PC-9 (cell line): ENCODE results near the gene DSCAML1.

ENCODE experiments used
- EZH2 ChIP-seq: fragments of 200-600 bp; sonication (generic); IDR thresholded peaks from 2 replicates; pipeline ENCODE4 v1.8.0; 2017; ENCODE audit warnings: antibody characterized with exemption, low read depth
- TF ChIP-seq, protein P1 (sequence below): fragments of 200-600 bp; sonication (generic); conservative IDR thresholded peaks from 2 replicates; pipeline ENCODE4 v1.6.1; 2017; ENCODE audit warnings: mixed run types, antibody characterized with exemption, mild to moderate bottlenecking, moderate library complexity

DNA sequence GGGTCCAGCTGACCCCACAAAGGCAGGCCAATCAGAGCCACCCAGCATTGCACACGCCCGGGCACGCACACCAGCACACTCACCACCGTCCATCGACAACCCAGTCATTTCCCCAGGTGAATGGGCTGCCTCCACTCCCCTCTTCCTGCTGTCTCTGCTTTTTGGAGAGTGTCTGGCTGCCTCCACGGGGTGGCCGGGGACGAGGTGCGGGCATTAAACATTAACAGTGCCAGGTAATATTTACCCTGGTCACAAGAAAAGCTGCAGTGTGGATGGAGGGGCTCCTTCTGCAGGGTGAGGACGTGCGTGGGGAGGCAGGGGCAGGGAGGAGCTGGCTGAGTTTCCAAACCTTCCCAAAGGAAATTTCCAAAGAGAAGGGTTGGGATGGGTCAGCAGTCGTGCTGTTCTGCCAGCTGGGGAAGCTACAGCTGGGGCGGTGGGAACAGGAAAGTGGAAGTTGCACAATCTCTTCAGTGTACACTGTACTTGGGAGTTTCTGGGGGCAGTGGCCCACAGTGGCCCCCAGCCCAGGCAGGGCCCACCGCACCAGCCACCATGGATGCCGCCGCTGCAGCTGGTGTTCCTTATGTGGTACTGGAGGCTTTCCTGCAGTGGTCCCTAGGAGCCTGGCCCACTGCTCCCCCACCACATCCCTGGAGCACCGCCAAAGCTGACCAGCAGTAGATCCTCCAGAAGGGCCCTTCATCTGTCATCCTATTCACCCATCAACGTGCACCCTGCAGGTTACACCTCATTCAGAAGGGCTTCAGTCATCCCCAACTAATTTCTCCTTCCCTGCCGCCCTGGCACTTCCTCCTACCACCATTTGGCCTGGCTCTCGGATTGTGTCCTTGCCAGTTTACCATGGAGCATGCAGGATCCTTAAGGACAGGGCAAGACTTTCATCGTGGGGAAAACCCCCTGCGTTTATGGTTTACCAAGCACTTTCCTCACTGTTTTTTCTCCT lies 27.8 kb upstream of the DSCAML1 start, which contains the start of gene FXYD2:
- TF ChIP-seq, protein P1, sequence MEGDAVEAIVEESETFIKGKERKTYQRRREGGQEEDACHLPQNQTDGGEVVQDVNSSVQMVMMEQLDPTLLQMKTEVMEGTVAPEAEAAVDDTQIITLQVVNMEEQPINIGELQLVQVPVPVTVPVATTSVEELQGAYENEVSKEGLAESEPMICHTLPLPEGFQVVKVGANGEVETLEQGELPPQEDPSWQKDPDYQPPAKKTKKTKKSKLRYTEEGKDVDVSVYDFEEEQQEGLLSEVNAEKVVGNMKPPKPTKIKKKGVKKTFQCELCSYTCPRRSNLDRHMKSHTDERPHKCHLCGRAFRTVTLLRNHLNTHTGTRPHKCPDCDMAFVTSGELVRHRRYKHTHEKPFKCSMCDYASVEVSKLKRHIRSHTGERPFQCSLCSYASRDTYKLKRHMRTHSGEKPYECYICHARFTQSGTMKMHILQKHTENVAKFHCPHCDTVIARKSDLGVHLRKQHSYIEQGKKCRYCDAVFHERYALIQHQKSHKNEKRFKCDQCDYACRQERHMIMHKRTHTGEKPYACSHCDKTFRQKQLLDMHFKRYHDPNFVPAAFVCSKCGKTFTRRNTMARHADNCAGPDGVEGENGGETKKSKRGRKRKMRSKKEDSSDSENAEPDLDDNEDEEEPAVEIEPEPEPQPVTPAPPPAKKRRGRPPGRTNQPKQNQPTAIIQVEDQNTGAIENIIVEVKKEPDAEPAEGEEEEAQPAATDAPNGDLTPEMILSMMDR = no peak
- TF ChIP-seq EZH2 = no peak
